HG02943 (cell line): ENCODE measurements around the gene IL36A.

Experiments
- ATAC-seq: cut with Tn5 transposase; IDR thresholded peaks from one replicate; pipeline ENCODE4 v1.9.1; 2021; ENCODE audit warnings: mild to moderate bottlenecking, low read depth, moderate library complexity; ENCODE audit not compliant: unreplicated experiment

Gene IL36A

DNA sequence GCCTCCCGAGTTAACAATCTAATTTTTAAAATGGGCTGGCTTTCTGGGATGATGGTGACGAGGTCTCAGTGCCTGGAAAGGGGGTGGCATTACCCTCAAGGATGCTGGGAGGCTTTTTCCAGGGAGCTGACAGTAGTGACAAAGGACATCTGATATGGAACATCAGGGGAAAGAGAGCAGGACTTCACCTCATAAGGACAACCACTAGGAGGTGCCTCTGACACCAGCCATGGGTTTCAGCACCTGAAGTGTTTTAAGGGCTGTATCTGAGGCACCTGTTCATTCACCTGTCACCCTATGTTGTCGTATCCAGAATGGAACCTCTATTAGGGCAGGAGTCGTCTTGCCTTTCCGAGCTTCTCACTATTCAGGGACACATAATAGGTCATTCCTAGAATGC is 36.6 kb downstream of the IL36A start:
- no peak for ATAC-seq

DNA sequence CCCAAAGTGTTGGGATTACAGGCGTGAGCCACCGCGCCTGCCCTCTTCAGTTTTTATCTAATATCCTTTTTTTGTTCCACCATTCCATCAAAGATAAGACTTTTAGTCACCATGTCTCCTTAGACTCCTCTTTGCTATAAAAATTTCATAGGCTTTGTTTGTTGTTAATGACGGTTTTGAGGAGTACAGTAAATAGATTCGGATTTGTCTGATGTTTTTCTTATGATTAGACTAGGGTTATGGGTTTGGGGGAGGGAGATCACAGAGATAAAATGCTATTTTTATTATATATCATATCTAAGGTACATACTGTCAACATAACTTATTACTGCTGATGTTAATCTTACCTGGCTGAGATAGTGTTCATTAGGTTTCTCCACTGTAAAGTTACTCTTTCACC is 41.2 kb downstream of the IL36A start:
- no peak for ATAC-seq

- ATAC-seq = no peak
Observed at GRCh38 chr2:113050921-113051895, 45.9 kb downstream of the IL36A start.

GRCh38 chr2:113052396-113052917 is 47.2 kb downstream of the IL36A start, which contains the start of gene IL36B:
Gene IL36B, minus strand, starts transcription at chr2:113052867.
- ATAC-seq = no peak

DNA sequence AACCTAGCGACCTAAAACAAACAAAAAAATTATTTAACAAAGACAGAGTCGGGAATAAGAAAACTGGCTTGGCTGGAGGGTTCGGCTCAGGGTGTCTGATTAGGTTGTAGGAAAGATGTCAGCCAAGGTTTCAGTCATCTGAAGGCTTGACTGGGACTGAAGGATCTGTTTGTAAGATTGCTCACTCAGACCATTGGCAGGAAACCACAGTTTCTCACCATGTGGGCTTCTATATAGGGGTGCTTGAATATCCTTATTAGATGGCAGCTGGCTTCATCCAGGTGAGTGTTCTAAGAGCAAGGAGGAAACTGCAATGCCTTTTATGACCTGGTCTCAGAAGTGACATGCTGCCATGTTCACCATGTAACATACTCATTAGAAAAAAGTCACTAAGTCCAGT is 48.4 kb downstream of the IL36A start:
- no peak for ATAC-seq

DNA sequence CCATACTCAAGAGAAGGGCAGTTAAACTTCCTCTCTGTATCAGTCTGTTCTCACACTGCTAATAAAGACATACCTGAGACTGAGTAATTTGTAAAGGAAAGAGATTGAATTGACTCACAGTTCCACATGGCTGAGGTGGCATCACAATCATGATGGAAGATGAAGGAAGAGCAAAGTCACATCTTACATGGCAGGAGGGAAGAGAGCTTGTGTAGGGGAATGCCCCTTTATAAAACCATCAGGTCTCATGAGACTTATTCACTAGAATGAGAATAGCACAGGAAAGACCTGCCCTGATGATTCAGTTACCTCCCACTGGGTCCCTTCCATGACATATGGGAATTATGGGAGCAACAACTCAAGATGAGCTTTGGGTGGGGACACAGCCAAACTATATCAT is 48.8 kb downstream of the IL36A start:
- ATAC-seq = no peak

GRCh38 chr2:113056521-113056920 is 51.3 kb downstream of the IL36A start:
- no peak for ATAC-seq

DNA sequence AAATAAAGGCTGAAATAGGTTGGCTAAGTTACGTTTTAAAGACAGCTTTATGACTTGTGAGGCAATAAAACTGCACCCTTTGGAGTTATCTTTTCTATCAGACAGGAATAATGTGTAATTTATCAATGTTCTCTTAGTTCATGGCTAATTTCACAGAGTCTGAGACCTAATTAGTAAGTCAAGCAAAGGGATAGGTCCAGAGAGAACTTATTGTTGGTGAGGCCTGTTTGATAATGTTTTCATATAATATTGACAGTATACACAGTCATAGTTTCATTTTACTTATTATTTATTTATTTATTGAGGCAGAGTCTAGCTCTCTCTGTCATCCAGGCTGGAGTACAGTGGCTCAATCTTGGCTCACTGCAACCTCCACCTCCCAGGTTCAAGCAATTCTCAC is 51.9 kb downstream of the IL36A start:
- no peak for ATAC-seq
